K562 (cell line): ENCODE data around the gene FKBP1B. TPM values are rescaled to one million over a fixed set of nuclear protein-coding genes. Genes with fewer than 3 reads are reported as not detected.

Experiments
- MEIS2 ChIP-seq: fragments of 450-650 bp; IDR thresholded peaks from 2 replicates; pipeline ENCODE4 v1.6.1; 2014; ENCODE audit warnings: mild to moderate bottlenecking; ENCODE audit not compliant: partially characterized antibody
- RAD51 ChIP-seq: fragments of 450-650 bp; IDR thresholded peaks from 2 replicates; pipeline ENCODE4 v1.7.1; 2016; ENCODE audit warnings: low read depth, mild to moderate bottlenecking, borderline replicate concordance
- SIRT6 ChIP-seq: IDR thresholded peaks from one replicate; pipeline ENCODE4 v1.6.1; 2012; ENCODE audit warnings: low read depth, mild to moderate bottlenecking, control low read depth, inconsistent platforms, low read length, moderate library complexity
- ZNF3 ChIP-seq: fragments of 250-450 bp; sonication (Bioruptor Pico); IDR thresholded peaks from 2 replicates; pipeline ENCODE4 v1.5.0; 2021; ENCODE audit warnings: mild to moderate bottlenecking, moderate library complexity
- polyA plus RNA-seq, 8 experiments: library from polyadenylated mRNA; depleted of rRNA in 4 of 8; stranded (reverse) in 5 of 8; unstranded in 3 of 8; fragments of >200 nt; fragmentation: Nextera tagmentation in 2 of 8; fragmentation: Illumina TruSeq in 1 of 8; extraction: Ambion mirVana in 2 of 8; extraction: Trizol in 1 of 8; gene quantifications; 2 replicates each; pipeline versions ENCODE4 v1.2.1 to v1.2.3, GENCODE V29; 2011 to 2014; ENCODE audit warnings: inconsistent platforms in 1 of 8, missing spikeins in 1 of 8
- total RNA-seq, 7 experiments: library from RNA; depleted of rRNA in 6 of 7; stranded (reverse); fragments of >200 nt in 6 of 7; fragmentation: Illumina TruSeq in 2 of 7; extraction: Trizol in 2 of 7; gene quantifications; 2 replicates each; pipeline versions ENCODE4 v1.2.1 to v1.2.3, GENCODE V29; 2011 to 2021; ENCODE audit warnings: low replicate concordance in 1 of 7
- TF ChIP-seq, protein P1 (sequence below): fragments of 250-450 bp; sonication (Bioruptor Pico); IDR thresholded peaks from 2 replicates; pipeline ENCODE4 v1.5.0; 2021; ENCODE audit warnings: mild to moderate bottlenecking, moderate library complexity
- TF ChIP-seq, protein P2 (sequence below): fragments of 450-650 bp; IDR thresholded peaks from one replicate; pipeline ENCODE4 v1.6.1; 2018; ENCODE audit warnings: mild to moderate bottlenecking, moderate library complexity; ENCODE audit not compliant: partially characterized antibody

The FKBP1B gene
- total and polyA plus RNA-seq, 9 of the 15 experiments (the other 6 are each of a cell fraction or from before 2014, with no cell fraction given): 0.58 to 9.4 (median 1.6) TPM

DNA sequence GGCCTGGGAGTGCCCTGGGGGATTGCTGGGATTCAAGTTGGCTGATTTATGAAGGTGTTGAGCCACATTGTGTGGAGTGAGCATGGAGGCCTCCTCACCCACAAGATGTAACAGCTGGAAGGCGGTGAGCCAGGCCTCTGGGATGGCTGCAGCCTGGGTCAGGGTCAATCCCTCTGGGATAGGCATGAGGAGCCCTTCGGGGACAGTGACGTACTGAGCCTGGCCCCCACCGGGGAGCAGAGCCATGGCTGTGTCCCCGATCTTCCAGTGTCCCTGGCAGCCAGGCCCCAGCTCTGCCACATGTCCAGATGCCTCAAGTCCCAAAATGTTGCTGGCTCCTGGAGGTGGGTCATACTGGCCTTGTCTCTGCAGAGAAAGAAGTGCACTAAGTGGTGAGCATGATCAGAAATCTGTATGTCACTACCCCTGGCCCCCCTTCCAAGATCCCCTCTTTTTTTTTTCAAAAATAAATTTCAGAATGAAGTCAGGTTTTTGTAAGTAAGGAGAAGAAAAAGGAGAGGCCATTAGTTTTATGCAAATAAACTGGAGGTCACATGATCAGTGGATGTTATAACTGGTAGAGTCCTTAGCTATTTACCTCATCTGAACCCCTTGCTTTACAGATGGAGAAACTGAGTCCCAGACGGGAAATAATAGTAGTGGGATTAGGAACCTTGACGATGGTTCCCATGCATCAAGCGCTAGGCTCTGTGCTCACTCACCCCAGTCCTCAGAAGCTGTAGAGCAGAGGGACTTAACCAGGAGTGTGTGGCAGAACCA, 33.4 kb downstream of the FKBP1B start (continued):
- TF ChIP-seq, protein P1, sequence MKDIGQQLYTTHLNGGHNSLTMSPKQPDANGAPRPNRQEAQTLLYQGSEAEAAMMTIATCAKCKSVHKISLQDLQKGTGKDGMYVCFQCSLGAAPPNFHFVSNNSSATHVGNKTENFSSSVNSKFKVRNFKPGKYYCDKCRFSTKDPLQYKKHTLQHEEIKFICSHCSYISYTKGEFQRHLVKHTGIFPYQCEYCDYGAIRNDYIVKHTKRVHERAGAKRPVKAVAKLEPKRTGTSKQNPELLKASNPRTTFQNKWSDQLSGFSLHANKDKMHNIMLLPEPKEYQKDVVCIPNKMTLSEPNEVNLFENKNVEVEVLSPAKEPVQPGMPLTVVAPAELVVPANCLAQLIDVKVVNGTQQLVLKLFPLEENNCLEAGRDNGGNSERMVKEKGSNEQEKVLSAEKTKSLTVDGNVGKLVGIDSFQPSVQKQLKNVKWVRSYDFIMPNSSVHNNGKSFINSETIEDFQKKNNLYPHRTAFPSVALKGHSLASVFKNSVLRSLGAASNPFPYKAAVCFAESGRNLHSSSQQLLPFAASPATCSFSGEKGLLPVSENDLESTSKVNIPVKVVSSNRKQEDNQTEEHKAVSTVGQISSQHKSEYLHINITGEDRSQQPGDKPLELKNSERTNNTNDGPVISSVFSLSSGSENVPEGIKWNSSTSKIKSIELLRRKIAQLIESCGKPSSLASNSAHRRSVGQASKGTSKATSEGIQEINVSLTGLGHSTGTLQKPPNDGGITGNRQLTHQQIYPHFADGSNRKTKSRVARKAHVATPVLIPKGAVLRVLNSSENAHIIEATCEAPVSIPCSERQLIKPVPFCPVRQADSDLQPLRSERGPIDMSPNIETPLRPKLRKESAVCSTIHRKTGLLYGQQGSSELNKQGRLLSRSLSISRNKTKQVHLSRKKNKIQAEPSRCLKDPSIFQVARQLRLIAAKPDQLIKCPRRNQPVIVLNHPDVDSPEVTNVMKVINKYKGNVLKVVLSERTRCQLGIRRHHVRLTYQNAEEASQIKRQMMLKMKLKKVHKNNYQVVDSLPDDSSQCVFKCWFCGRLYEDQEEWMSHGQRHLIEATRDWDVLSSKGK (CRISPR knock-in tag): no peak
- TF ChIP-seq RAD51 (peak; percentile 45), SIRT6 (no peak), ZNF3 (CRISPR knock-in tag) (no peak), MEIS2 (no peak)
- TF ChIP-seq, protein P2, sequence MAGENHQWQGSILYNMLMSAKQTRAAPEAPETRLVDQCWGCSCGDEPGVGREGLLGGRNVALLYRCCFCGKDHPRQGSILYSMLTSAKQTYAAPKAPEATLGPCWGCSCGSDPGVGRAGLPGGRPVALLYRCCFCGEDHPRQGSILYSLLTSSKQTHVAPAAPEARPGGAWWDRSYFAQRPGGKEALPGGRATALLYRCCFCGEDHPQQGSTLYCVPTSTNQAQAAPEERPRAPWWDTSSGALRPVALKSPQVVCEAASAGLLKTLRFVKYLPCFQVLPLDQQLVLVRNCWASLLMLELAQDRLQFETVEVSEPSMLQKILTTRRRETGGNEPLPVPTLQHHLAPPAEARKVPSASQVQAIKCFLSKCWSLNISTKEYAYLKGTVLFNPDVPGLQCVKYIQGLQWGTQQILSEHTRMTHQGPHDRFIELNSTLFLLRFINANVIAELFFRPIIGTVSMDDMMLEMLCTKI: no peak
